GM21529 (cell line): ENCODE results near the gene FBXL3.

ENCODE experiments used
- ATAC-seq: cut with Tn5 transposase; IDR thresholded peaks from one replicate; pipeline ENCODE4 v1.9.1; 2021; ENCODE audit not compliant: unreplicated experiment

The FBXL3 gene, protein sequence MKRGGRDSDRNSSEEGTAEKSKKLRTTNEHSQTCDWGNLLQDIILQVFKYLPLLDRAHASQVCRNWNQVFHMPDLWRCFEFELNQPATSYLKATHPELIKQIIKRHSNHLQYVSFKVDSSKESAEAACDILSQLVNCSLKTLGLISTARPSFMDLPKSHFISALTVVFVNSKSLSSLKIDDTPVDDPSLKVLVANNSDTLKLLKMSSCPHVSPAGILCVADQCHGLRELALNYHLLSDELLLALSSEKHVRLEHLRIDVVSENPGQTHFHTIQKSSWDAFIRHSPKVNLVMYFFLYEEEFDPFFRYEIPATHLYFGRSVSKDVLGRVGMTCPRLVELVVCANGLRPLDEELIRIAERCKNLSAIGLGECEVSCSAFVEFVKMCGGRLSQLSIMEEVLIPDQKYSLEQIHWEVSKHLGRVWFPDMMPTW

GRCh38 chr13:77026861-77027621, at the start of gene FBXL3:
Gene FBXL3 (minus strand): TSS chr13:77027159. CDS start chr13:77021860, 5,299 bp downstream.
- ATAC-seq = peak; percentile 47

DNA sequence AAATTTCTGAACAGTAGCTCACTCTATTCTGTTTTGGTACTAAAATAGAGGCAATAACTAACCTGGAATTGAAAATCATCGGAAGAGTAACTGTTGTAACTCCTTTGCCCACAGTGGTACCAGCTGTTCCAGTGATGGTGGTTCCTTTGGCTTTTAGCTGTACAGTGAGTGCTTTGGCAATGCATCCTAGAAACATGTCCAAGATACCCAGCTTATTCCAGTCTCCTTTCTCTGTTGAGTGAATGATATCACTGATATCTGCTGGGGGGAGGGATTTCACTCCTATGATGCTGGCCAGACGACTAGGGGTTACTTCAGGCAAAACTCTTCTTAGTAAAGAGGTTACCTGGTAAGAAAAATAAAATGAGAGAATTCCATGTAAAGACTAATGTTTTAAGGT, 40.6 kb upstream of the FBXL3 start:
- ATAC-seq = no peak

GRCh38 chr13:77065461-77066147, 38.6 kb upstream of the FBXL3 start:
- ATAC-seq = no peak

DNA sequence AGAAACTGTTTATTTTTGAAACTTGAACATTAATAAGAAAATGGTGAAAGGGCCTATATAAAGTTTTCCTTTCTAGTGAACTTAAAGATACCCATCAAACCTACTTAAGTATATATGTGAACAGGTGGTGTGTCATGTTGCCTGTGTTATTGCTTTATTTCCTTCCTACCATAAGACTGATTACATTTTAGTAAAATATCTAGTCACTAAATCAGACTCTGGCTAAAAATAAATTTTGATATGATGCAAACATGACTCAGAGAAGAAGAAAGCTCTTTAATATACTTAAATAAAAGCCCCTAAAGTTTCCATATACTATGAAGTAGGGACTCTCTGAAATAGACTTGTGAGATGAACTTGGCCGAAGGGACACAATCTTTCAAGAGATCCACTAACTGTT, 35.1 kb upstream of the FBXL3 start:
- ATAC-seq = no peak

- no peak for ATAC-seq
These were observed 34.4 kb upstream of the FBXL3 start for GRCh38 chr13:77061362-77061761.

DNA sequence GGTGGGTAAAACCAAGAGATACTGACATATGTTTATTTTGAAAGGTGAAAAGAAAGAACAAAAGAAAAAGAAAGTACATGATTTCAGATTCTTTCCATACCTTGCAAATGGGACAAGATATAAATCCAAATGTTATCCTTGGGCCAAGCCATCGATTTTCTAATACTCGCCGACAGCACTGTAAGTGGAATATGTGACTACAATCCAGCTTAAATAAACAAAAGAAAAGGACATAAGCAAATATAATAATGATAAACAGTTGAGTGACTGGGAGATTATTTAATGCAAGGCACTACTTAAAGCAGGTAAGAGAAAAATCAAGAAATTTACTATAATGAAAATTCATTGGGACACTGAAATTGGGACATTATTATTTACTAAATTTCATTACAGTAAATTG, 29.9 kb upstream of the FBXL3 start:
- ATAC-seq = no peak

DNA sequence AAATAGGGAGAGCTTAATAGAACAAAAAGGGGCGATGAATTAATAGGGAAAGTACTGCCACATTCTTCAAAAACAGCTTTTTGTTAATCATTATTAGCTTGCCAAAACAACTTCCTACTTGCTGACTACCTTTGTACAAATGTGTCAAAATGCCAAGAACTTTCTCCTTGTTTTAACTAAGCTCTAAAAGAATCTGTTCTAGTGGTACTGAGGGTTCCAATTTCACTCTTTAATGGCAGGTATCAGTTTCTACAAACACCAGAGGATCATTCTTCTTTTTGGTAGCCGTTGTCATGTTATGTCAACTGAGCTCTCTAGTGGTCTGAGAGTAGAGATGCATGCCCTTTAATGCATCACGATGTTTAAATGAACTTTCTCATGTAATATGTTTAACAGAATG, 29.4 kb upstream of the FBXL3 start:
- no peak for ATAC-seq

DNA sequence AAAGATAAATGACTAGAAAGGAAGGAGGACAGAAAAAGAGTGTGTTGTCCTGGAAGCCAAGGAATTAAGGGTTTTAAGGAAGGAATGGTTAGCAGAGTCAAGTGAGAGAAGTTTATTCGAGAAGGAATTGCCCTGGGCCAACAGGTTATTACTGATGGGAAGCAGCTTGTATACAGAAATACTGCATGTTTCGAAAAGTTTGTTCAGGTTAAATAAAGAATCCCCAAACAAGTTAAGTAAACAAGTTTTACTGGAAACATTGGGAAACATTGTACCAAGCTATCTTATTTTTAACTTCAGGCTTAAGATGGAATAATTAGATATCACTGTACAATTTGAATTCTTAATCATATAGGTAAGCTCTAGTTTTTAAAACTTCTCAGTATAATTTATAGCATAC, 28.2 kb upstream of the FBXL3 start:
- no peak for ATAC-seq

GRCh38 chr13:77053192-77053591, 26.2 kb upstream of the FBXL3 start:
- ATAC-seq = no peak

GRCh38 chr13:77048681-77049080, 21.7 kb upstream of the FBXL3 start:
- ATAC-seq = no peak

GRCh38 chr13:77047649-77048343, 20.8 kb upstream of the FBXL3 start:
- no peak for ATAC-seq

DNA sequence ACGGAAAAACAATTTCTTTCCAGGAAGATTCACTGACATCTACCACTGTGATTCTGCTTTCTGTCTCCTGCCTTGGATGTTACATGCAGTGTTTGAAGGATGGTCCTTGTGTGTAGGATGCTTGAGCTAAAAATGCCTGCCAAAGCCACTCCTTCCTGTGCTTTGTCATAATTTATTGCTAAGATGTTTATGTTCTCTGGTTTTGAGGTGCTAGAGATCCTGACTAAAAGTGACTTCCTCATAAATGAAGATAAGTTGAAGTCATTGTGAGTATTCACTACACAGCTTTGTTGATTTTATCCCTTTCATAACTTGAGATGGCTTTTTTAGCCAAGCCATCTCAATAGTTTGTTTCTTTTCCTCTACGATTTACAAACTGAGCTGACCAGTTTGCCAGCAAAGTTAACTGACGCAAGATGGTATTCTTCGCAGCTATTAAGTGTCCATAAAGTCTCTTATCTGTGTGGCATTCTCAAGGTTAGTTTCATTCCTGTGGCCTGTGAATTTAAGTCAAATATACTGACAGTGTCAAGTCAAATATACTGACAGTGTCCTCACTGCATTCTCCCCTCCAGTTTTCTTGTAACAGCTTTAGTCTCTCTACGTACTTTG, 15.7 kb upstream of the FBXL3 start:
- no peak for ATAC-seq

GRCh38 chr13:77040835-77041234, 13.9 kb upstream of the FBXL3 start:
- no peak for ATAC-seq

- ATAC-seq = no peak
These were observed 13.1 kb upstream of the FBXL3 start for GRCh38 chr13:77040076-77040475.

DNA sequence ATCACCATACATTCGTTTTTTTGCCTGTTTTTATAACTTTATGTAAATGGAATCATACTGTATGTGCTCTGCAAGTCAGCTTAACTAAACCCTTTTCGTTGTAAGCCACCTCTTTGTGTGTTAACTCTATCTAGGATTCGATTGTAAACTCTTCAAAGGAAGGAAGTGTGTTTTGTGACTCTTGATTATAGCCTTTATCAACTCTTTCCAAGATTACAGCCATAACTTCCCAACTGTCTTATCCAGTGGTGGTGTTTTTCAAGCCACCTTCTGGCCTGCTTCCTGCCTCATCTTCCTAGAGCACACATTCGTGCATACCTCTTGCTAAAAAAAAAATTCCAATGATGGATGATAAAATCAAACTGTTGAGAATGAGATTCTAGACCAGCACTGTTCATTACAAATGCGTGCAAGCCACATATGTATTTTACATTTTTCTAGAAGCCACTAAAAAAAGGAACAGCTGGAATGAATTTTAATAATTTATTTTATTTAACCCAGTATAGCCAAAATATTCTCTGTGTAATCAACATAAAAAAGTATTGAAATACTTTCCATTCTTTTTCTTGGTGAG, 12.0 kb upstream of the FBXL3 start:
- no peak for ATAC-seq

GRCh38 chr13:77036279-77036678, 9.3 kb upstream of the FBXL3 start:
- no peak for ATAC-seq

- no peak for ATAC-seq
These were observed 7.9 kb upstream of the FBXL3 start for GRCh38 chr13:77034881-77035280.

- no peak for ATAC-seq
These were observed 6.9 kb upstream of the FBXL3 start for GRCh38 chr13:77033717-77034302.

GRCh38 chr13:77031656-77032243, 4.8 kb upstream of the FBXL3 start:
- ATAC-seq = no peak

DNA sequence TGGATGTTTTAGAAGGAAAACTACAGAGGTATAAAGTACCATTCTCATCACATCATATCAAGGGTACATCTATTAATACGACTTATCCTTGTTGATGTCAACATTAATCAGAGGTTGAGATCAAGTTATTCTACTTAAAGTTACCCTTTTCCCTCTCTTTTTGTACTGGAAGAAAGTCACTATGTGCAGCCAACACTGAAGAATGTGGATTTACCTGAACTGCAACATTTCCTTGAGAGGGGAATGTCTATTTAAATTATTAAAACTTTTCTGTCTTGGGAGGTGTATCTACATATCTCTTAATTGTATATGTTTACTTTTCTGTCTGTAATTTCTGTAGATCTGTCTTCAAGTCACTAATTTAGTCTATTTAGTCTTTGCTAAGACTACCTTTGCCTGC, 2.5 kb upstream of the FBXL3 start:
- ATAC-seq = no peak
